ENCODE data around the gene TBXA2R.

The TBXA2R gene

DNA sequence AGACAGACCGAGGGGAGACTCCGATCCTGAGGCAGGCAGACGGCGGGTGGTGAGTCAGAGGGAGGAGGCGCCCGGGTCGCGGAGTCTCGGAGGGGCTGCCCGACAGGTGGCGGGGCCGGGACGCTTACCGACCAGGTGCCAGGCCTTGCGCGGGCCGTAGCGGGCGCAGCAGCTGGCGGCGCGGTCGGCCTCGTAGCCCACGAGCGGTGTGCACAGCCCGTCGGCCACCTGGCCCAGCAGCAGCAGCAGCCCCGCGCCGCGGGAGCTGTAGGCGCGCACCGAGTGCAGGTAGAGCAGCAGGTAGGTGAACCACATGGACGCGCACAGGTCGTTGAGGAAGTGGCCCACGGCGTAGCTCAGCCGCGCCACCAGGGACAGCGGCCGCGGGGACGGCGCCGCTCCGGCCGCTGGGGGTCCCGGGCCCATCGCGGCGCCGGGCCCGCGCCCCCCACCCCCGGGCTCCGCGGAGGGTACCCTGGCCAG is 49.7 kb downstream of the TBXA2R start:
- DNase-seq (ENCODE audit: low read depth in 1 of 2, low spot score in 1 of 2): peak; percentile 28 to 51

DNA sequence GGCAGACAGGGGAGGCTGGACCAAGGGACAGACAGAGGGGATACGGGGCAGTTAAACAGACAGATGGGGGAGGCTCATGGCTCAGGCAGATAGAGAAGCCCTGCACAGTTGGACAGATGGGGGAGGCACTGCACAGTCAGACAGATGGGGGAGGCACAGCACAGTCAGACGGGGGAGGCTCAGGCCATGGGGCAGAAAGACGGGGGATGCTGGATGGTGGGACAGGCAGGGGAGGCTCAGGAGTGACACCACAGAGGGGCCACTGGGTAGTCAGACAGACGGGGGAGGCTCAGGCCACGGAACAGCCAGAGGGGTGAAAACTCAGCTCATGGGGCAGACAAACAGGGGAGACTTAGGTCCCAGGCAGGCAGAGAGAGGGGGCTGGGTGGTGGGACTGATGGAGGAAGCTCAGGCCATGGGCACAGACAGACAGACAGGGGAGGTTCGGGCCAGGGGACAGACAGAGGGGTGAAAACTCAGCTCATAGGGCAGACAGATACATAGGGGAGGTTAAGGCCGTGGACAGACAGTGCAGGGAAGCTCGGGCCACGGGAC is 50.2 kb downstream of the TBXA2R start:
- DNase-seq (ENCODE audit: low read depth in 1 of 2, low spot score in 1 of 2): no peak

DNA sequence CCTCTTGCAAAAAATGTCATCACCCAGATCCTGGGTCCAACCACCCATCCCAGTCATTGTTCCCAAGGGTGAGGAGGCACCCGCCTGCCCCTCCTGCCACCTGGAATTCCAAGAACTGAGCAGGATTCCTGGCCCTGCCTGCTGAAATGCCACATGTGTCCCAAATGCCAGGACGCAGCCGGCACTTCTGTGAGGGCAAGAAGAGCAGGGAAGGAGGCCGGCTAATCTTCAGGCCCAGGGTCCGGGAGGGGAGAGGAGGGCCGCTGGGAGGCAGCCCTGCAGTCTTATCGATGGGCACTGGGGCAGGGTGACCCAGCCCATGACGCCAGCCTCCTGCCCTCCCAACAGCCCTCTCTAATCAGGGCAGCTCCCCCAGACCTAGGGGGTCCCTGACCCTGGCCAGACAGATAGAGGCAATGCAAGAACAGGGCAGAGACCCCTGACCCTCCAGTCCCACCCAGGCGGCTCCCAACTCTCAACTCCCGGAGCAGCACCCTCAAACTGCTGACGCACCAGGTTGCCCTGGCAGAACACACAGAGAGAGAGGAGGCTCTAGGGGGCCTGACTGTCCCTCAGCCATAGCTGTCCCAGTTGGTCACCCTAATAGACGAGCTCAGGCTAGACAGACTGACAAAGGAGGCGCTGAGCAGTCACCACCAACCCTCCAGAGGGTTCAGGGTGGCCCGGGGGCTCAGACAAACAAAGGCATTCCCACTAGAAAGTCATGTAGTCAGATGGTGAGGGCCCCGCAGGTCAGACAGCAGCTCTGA is 50.8 kb downstream of the TBXA2R start:
- no peak for DNase-seq (ENCODE audit: low read depth in 1 of 2, low spot score in 1 of 2)

DNA sequence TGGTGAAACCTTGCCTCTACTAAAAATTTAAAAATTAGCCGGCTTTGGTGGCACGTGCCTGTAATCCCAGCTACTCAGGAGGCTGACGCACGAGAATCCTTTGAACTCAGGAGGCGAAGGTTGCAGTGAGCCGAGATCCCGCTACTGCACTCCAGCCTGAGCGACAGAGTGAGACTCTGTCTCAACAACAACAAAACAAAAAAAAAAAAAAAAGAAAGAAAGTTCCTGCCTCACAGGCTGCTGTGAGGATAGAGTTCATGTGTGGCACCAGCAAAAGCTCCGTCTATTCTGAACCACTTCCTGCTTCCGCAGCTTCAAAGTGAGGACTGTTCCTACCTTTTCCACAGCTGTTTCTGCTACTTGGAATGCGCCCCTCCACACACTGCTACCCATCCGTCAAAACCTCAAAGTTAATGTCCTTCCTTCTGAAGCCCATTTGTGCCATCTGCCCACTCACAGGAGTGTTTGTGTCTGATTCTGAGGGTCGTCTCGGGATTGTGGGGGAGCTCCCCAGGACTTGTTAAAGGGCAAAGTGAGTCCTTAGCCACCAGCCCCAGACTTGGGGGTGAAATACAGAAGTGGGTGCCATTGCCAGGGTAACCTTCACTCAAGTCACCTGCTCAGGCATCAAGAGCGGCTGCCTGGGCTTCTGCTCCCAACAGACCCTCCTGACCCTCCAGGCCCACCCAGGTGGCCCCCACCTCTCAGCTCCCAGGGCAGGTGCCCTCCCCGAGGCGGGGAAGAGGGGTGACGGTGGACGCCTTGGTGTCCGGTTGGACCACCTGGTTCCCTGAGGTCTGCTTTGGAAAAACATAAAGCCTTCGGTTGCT is 52.2 kb downstream of the TBXA2R start:
- no peak for DNase-seq (ENCODE audit: low read depth in 1 of 2, low spot score in 1 of 2)

DNA sequence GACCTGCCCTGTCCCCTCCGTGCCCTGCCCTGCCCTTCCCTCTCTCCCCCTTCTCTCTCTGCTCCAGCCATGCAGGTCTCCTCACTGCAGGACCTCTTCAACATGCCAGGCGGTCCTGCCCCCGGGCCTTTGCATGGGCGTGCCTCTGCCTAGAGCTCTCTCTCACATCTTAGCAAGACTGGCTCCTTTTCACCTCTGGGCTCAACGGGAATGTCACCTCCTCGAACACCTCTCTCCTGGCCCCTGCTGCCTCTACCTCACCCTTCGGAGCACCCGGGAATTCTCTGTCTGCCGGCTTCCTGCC is 54.9 kb downstream of the TBXA2R start:
- no peak for DNase-seq (ENCODE audit: low read depth in 1 of 2, low spot score in 1 of 2)

DNA sequence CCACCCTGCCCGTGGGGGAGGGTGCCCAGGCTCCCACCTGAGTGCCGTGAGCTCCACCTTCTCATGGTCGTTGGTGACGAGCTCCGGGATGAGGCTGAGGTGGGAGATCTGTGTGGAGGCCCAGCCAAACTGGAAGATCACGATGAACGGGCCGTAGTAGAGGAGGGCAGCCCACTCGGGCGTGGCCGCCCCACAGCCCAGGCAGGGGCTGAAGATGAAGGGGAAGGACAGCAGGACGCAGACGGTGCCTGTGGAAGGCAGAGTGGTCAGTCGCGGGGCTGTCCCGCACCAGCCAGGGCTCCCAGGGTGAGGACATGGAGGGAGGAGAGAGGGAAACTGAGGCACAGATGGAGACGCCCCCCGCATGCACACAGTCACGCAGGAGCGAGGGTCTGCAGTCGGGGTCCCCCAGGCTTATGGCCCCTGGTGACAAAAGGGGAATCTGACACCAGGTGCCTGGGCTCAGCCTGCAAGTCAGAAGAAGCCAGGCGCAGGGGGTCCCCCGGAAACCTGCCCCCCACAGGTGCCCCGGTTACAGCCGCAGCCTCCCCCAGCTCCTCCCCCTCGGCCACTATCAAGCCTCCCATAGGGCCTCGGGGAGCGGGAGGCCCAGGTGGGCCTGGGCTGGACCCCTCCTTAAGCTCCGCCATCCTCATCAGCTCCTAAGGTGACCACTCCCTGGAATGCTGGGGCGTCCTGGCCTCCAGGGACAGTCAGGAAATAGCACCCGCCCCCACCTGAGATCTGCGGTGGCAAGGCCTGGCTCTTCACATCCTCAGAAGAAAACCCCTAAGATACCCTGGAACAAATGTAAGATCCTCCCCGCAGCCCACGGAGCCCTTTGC is 55.5 kb downstream of the TBXA2R start:
- no peak for DNase-seq (ENCODE audit: low read depth in 1 of 2, low spot score in 1 of 2)

DNA sequence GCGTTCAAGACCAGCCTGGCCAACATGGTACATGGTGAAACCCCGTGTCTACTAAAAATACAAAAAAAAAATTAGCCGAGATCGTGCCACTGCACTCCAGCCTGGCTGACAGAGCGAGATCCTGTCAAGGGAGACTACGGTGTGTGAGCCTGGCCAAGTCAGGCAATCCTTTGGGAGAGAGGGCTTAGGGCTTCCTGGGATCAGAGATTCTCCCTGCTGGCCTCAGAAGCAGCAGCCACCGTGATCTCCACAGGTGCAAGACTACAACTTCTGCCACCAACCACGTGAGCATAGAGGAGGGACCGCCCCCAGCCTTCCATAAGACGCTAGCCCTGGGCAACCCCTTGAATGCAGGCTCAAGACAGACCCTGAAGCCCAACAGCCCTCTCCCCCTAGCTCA is 56.9 kb downstream of the TBXA2R start:
- no peak for DNase-seq (ENCODE audit: low read depth in 1 of 2, low spot score in 1 of 2)

DNA sequence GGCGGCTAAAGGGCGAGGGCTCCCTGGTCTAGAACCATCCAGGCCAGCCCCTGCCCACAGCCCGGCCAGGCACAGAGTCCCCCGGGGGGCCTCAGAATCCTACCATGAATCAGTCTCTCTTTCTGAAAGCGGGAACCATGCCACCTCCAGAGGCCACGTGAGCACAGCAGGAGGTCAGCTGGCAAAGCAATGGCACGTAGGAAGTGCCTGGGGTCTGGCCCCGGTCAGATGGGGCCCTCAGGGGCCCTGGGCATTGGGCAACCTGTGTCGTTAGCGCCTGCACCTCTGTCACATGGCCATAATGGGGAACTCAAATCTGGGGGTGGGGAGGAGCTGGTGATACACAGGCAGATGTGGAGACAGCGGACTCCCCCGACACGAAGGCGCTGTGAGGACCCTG is 58.1 kb downstream of the TBXA2R start:
- no peak for DNase-seq (ENCODE audit: low read depth in 1 of 2, low spot score in 1 of 2)

DNA sequence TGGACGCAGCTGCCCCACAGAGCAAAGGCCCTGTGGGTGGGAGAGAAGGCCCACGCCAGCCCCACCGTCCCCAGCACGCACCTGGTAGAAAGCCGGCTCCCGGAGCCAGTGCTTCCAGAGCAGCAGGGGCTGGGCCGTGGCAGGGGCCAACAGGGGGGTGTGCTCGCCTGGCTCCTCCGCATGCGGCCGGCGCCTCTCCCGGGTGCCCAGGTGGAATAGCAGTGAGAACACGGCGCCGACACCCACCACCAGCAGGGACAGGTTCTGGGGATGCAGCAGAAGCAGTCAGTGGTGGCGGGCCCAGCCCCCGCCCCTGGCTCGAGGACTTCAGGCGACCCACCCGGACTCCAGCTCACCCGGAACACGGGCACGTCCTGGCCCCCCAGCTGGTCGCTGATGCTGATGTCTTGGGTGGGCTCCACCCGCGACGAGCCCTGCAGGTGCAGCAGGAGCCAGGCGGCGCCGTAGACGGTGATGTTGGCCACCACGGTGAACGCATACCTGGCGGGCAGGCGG is 58.9 kb downstream of the TBXA2R start:
- DNase-seq (ENCODE audit: low read depth in 1 of 2, low spot score in 1 of 2): no peak

DNA sequence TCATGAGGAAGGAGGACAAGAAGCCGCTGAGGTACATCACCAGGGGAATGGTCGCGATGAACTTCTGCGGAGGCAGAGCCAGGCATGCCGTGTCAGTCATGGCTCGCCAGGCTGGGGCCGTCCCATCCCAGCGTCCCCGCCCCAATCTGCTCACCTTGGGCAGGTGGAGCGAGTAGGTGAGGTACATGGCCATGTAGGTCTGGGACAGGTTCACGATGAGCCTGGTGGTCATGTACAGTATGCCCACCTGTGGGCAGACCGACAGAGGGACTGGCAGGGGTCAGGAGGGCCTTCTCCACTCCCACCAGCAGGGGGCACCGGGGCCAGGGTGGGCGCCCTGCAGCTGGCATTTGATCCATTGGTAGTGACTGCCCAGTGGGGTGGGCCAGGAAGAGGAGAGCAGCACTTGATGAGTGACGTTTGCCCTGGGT is 59.4 kb downstream of the TBXA2R start:
- no peak for DNase-seq (ENCODE audit: low read depth in 1 of 2, low spot score in 1 of 2)

DNA sequence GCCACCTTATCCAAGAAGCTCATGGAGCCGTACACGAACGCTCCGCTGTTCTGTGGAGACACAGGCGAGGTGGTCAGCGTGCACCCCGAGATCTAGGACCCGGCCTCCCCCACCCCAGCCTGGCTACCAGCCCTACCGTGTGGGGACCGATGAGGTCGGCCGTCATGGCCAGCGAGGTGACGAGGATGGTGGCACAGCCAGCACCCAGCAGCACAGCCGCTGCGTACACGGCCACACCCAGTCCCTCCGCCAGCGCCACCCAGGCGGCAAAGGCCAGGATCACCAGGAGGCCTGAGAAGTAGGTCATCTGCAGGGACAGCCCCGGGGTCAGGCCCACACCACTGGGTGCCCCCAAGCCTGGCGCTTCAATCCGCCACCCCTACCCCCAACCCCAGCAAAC is 60.6 kb downstream of the TBXA2R start:
- no peak for DNase-seq (ENCODE audit: low read depth in 1 of 2, low spot score in 1 of 2)

DNA sequence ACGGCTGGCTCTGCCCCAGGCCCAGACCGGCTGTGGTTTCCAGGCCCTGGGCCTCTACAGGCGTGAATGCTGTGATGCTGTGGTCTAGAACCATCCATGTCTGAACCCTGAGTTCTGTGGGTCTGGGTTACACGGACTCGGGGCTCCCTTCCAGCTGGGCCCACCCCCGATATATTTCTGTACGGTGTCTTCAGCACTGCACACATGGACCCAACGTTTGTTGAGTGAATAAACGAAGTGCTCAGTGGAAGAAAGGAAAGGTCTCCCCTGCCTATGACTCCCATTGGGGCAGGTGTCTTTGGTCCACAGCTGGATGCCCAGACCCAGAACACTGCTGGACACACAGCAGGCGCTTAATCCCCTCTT is 61.0 kb downstream of the TBXA2R start:
- DNase-seq (ENCODE audit: low read depth in 1 of 2, low spot score in 1 of 2): no peak

DNA sequence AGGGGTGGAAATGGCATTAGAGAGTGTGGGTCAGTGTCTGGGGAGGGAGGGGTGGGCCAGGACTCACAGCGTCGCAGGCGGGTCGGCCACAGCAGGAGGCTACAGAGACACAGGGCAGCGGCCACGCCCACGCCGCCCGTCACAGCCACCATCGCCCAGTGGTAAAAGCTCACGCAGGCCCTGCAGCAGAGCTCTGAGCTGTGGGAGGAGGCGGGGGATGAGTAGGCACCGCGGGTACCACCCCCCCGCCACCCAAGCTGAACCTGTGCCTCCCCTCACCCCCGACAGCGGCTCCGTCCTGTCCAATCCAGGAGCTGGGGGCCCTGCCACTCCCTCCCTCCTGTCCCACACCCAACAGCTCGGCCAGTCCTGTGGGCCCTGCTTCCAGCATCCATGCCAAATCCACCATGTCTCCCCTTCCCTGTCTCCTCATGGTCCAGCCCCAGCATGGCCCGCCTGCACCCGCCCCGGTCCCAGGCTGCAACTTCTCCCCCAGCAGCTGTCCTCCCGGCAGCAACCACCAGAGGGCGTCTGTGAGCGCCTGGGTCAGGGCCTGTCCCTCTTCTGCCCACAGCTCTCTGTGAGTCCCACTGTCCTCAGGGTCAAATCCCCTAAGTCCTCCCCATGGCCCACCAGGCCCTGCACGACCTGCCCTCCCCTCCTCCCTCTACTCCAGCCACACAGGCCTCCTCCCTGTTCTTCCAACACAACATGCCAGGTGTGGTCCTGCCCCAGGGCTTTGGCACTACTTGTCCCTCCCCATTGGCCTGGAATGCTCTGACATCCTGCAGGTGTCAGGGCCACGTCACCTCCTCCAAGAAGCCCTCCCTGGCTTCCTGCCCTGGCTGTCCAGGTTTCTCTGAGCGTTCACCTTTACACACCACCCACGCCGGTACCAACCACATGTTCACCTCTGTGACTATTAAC is 61.7 kb downstream of the TBXA2R start:
- peak; percentile 68 to 75 for DNase-seq (ENCODE audit: low read depth in 1 of 2, low spot score in 1 of 2)

All from activated T-helper 1 cell treated with anti-CD3 and anti-CD28 coated beads, Interleukin-2, amount 50 U/mL, for 16 hours (primary cell).